Measurements from ENCODE around the gene MYL2.

- TF ChIP-seq CTCF (IDR thresholded peaks at IDR 0.05) (no peak), POLR2A (IDR thresholded peaks at IDR 0.05) (no peak)
Observed at GRCh38 chr12:110923192-110923591, 2.8 kb upstream of the MYL2 start.
